Neural cell (in vitro differentiated cells): Measurements from ENCODE around the gene RETN. TPM values are rescaled to one million over a fixed set of nuclear protein-coding genes. Genes with fewer than 3 reads are reported as not detected.

Experiments used
- H2AFZ ChIP-seq: fragments of 200-600, 300-800 bp; sonication (generic), shearing (Covaris generic); 2 replicates; pipeline ENCODE4 v1.6.0; 2014; ENCODE audit warnings: low read depth, mild to moderate bottlenecking, antibody characterized with exemption, low read length, moderate library complexity
- H3F3A ChIP-seq: fragments of 200-600 bp; shearing (Covaris generic); 2 replicates; pipeline ENCODE4 v1.6.1; 2016; ENCODE audit warnings: mild to moderate bottlenecking, moderate library complexity, mixed read lengths, antibody characterized with exemption, low read length; ENCODE audit not compliant: insufficient read depth, poor library complexity, severe bottlenecking
- H3K27ac ChIP-seq: fragments of 200-600, 300-800 bp; sonication (generic), shearing (Covaris generic); 2 replicates; pipeline ENCODE4 v1.5.1; 2014; ENCODE audit warnings: mild to moderate bottlenecking, low read length, moderate library complexity
- H3K27me3 ChIP-seq: fragments of 300-800, 200-600 bp; sonication (generic), shearing (Covaris generic); 2 replicates; pipeline ENCODE4 v1.6.0; 2014; ENCODE audit warnings: mild to moderate bottlenecking, low read depth, low read length, moderate library complexity; ENCODE audit not compliant: insufficient read depth
- H3K36me3 ChIP-seq: fragments of 300-800, 200-600 bp; sonication (generic), shearing (Covaris generic); 2 replicates; pipeline ENCODE4 v1.5.1; 2014; ENCODE audit warnings: mild to moderate bottlenecking, antibody characterized with exemption, low read length, moderate library complexity; ENCODE audit not compliant: insufficient read depth
- H3K4me2 ChIP-seq: fragments of 300-800, 200-600 bp; sonication (generic), shearing (Covaris generic); 2 replicates; pipeline ENCODE4 v1.6.0; 2014; ENCODE audit warnings: mild to moderate bottlenecking, low read length
- H3K4me3 ChIP-seq: fragments of 300-800, 200-600 bp; sonication (generic), shearing (Covaris generic); 2 replicates; pipeline ENCODE4 v1.5.1; 2014; ENCODE audit warnings: mild to moderate bottlenecking, low read length, moderate library complexity
- H3K79me2 ChIP-seq: fragments of 200-600 bp; shearing (Covaris generic); replicated peaks from 2 replicates; pipeline ENCODE4 v1.6.0; 2014; ENCODE audit warnings: mild to moderate bottlenecking, low read length, moderate library complexity; ENCODE audit not compliant: insufficient read depth
- H3K9ac ChIP-seq: fragments of 300-800, 200-600 bp; sonication (generic), shearing (Covaris generic); 2 replicates; pipeline ENCODE4 v1.6.1; 2016; ENCODE audit warnings: mild to moderate bottlenecking, low read length, mixed read lengths
- H3K9me2 ChIP-seq: fragments of 200-600 bp; shearing (Covaris generic); 2 replicates; pipeline ENCODE4 v1.6.1; 2016; ENCODE audit warnings: mild to moderate bottlenecking, low read length, mixed read lengths; ENCODE audit not compliant: insufficient read depth
- H3K9me3 ChIP-seq: fragments of 200-600, 300-800 bp; sonication (generic), shearing (Covaris generic); 2 replicates; pipeline ENCODE4 v1.6.1; 2016; ENCODE audit warnings: mild to moderate bottlenecking, mixed run types, low read length, moderate library complexity, mixed read lengths
- H4K20me1 ChIP-seq: fragments of 200-600 bp; shearing (Covaris generic); 2 replicates; pipeline ENCODE4 v1.6.1; 2016; ENCODE audit warnings: mild to moderate bottlenecking, mixed run types; ENCODE audit not compliant: insufficient read depth
- CTCF ChIP-seq: fragments of 450-650 bp; IDR thresholded peaks from 2 replicates; pipeline ENCODE4 v1.5.1; 2014; ENCODE audit warnings: antibody characterized with exemption, mild to moderate bottlenecking, moderate library complexity; ENCODE audit not compliant: poor library complexity, severe bottlenecking
- EP300 ChIP-seq: fragments of 450-650 bp; conservative IDR thresholded peaks from 2 replicates; pipeline ENCODE4 v1.6.1; 2014; ENCODE audit warnings: antibody characterized with exemption, mild to moderate bottlenecking, moderate library complexity; ENCODE audit not compliant: poor library complexity, severe bottlenecking
- EZH2 ChIP-seq: fragments of 200-600, 300-800 bp; shearing (Covaris generic), sonication (generic); IDR thresholded peaks from 2 replicates; pipeline ENCODE4 v1.6.1; 2014; ENCODE audit warnings: antibody characterized with exemption, low read length, borderline replicate concordance, mild to moderate bottlenecking; ENCODE audit not compliant: insufficient read depth, poor library complexity, severe bottlenecking
- MXI1 ChIP-seq: fragments of 450-650 bp; conservative IDR thresholded peaks from 2 replicates; pipeline ENCODE4 v1.6.1; 2014; ENCODE audit warnings: antibody characterized with exemption, mild to moderate bottlenecking; ENCODE audit not compliant: poor library complexity, severe bottlenecking
- POLR2AphosphoS5 ChIP-seq: IDR thresholded peaks from 2 replicates; pipeline ENCODE4 v1.6.1; 2012
- RAD21 ChIP-seq: fragments of 450-650 bp; conservative IDR thresholded peaks from 2 replicates; pipeline ENCODE4 v1.6.1; 2014; ENCODE audit warnings: antibody characterized with exemption, mild to moderate bottlenecking, moderate library complexity
- REST ChIP-seq: IDR thresholded peaks from 2 replicates; pipeline ENCODE4 v1.6.1; 2012; ENCODE audit warnings: borderline replicate concordance
- SMC3 ChIP-seq: fragments of 450-650 bp; conservative IDR thresholded peaks from 2 replicates; pipeline ENCODE4 v1.6.1; 2014; ENCODE audit warnings: antibody characterized with exemption, mild to moderate bottlenecking, moderate library complexity; ENCODE audit not compliant: poor library complexity
- TAF1 ChIP-seq: IDR thresholded peaks from 2 replicates; pipeline ENCODE4 v1.6.1; 2012; ENCODE audit warnings: low read depth
- polyA plus RNA-seq: library from polyadenylated mRNA; depleted of rRNA; stranded (reverse); fragments of >200 nt; gene quantifications from 2 replicates; pipeline ENCODE4 v1.2.3, GENCODE V29; 2014

RETN gene
- polyA plus RNA-seq, 1 donor from 2014 or later = not detected

GRCh38 chr19:7676854-7677253 is 8.0 kb downstream of the RETN start, which contains the start of gene MCEMP1:
Gene MCEMP1, plus strand, starts transcription at chr19:7677090. Its CDS starts 31 bp downstream, at chr19:7677121.
- no peak within 1 kb of the TSS for H3K4me3 ChIP-seq
- H3K27ac ChIP-seq = no peak within 1 kb of the TSS
- no peaks in the 10 kb centered on the region for H4K20me1 ChIP-seq
- no peaks in the 10 kb centered on the region for H3K27me3 ChIP-seq
- H3K9me3 ChIP-seq = no peaks in the 10 kb centered on the region
- H3K9ac ChIP-seq = no peak within 1 kb of the TSS
- no peaks in the 10 kb centered on the region for H3F3A ChIP-seq
- no peak for TF ChIP-seq CTCF
- TF ChIP-seq MXI1 = no peak
- no peak for TF ChIP-seq POLR2AphosphoS5
- no peak for TF ChIP-seq SMC3
- no peak for TF ChIP-seq EZH2
- TF ChIP-seq TAF1 = no peak
- no peak for TF ChIP-seq EP300
- TF ChIP-seq RAD21 = no peak
- no peak within 1 kb of the TSS for H2AFZ ChIP-seq
- H3K79me2 ChIP-seq = peaks cover 8% of the 10 kb centered on the region
- H3K4me2 ChIP-seq = no peak within 1 kb of the TSS
- H3K9me2 ChIP-seq = no peaks in the 10 kb centered on the region
- H3K36me3 ChIP-seq = no peaks in the 10 kb centered on the region

GRCh38 chr19:7677669-7678311 is 8.9 kb downstream of the RETN start:
- H3K27me3 ChIP-seq = no peaks in the 10 kb centered on the region
- H3K4me2 ChIP-seq = no peak overlapping the region
- H3K9me2 ChIP-seq = no peaks in the 10 kb centered on the region
- peaks cover 8% of the 10 kb centered on the region for H3K79me2 ChIP-seq
- no peaks in the 10 kb centered on the region for H3K9me3 ChIP-seq
- TF ChIP-seq RAD21 (no peak), POLR2AphosphoS5 (no peak), SMC3 (no peak), EP300 (no peak), MXI1 (no peak)
- H3K4me3 ChIP-seq = no peak overlapping the region
- no peaks in the 10 kb centered on the region for H3K36me3 ChIP-seq
- H3F3A ChIP-seq = no peaks in the 10 kb centered on the region
- H3K9ac ChIP-seq = no peak overlapping the region
- no peaks in the 10 kb centered on the region for H4K20me1 ChIP-seq
- no peak overlapping the region for H3K27ac ChIP-seq
- H2AFZ ChIP-seq = no peak overlapping the region

- Histone ChIP-seq H3K9ac (no peak overlapping the region), H2AFZ (no peak overlapping the region), H3K27me3 (no peaks in the 10 kb centered on the region), H3K36me3 (no peaks in the 10 kb centered on the region), H3K4me3 (no peak overlapping the region), H3K9me2 (no peaks in the 10 kb centered on the region), H3F3A (no peaks in the 10 kb centered on the region), H3K27ac (peak overlapping the region; percentile 15), H3K79me2 (peaks cover 8% of the 10 kb centered on the region), H3K4me2 (no peak overlapping the region), H4K20me1 (no peaks in the 10 kb centered on the region), H3K9me3 (no peaks in the 10 kb centered on the region)
- TF ChIP-seq EZH2 (no peak), SMC3 (peak; percentile 69), TAF1 (no peak), POLR2AphosphoS5 (peak; percentile 62), REST (no peak), RAD21 (peak; percentile 71), EP300 (peak; percentile 42), CTCF (peak; percentile 76), MXI1 (peak; percentile 46)
Observed at GRCh38 chr19:7678971-7679751, 10.3 kb downstream of the RETN start.
